OCI-LY7 (cell line): Measurements from ENCODE around the gene APH1A. TPM values are rescaled to one million over a fixed set of nuclear protein-coding genes. Genes with fewer than 3 reads are reported as not detected.

Experiments
- BruUV-seq: library from RNA; stranded (reverse); fragments of 400-500 nt; replicated peaks from 2 replicates; lab custom pipeline; 2021; lab: Mats Ljungman, UMichigan
- CTCF ChIA-PET: fragments of 300-600 bp; sonication (Branson Sonifier 250); formaldehyde crosslinking; loops from one replicate; lab custom pipeline; 2022; ENCODE audit warnings: antibody characterized with exemption; ENCODE audit not compliant: unreplicated experiment; lab: Charles Lee
- POLR2A ChIA-PET: fragments of 300-600 bp; sonication (Branson Sonifier 250); formaldehyde crosslinking; loops from one replicate; lab custom pipeline; 2022; ENCODE audit warnings: antibody characterized with exemption; lab: Charles Lee
- DNase-seq: peaks from one replicate; pipeline ENCODE4 v3.0.0-alpha.2; 2015; ENCODE audit warnings: low spot score
- H2AFZ ChIP-seq: fragments of 200-600 bp; sonication (generic), shearing (Covaris generic); 2 replicates; pipeline ENCODE4 v1.6.1; 2014; ENCODE audit warnings: mild to moderate bottlenecking, antibody characterized with exemption, low read length, moderate library complexity
- H3K27ac ChIP-seq: fragments of 200-600 bp; sonication (generic); 2 replicates; pipeline ENCODE4 v1.5.1; 2014; ENCODE audit warnings: mixed run types, low read depth, mild to moderate bottlenecking, moderate library complexity, low read length, inconsistent platforms; ENCODE audit not compliant: poor library complexity, severe bottlenecking
- H3K36me3 ChIP-seq: fragments of 200-600 bp; sonication (generic); 2 replicates; pipeline ENCODE4 v1.6.1; 2014; ENCODE audit warnings: mild to moderate bottlenecking, antibody characterized with exemption, low read length, moderate library complexity, mixed read lengths; ENCODE audit not compliant: insufficient read depth
- H3K4me1 ChIP-seq: fragments of 200-600 bp; sonication (generic); 2 replicates; pipeline ENCODE4 v1.5.1; 2014; ENCODE audit warnings: mild to moderate bottlenecking, low read length; ENCODE audit not compliant: insufficient read depth, poor library complexity, severe bottlenecking
- H3K4me2 ChIP-seq: fragments of 200-600 bp; sonication (generic); 2 replicates; pipeline ENCODE4 v1.6.1; 2014; ENCODE audit warnings: mild to moderate bottlenecking, low read length
- H3K4me3 ChIP-seq: fragments of 200-600 bp; sonication (generic); 2 replicates; pipeline ENCODE4 v1.5.1; 2014; ENCODE audit warnings: mild to moderate bottlenecking, low read depth, low read length; ENCODE audit not compliant: poor library complexity, severe bottlenecking
- H3K79me2 ChIP-seq: fragments of 200-600 bp; sonication (generic); 2 replicates; pipeline ENCODE4 v1.6.1; 2016; ENCODE audit warnings: low read depth, mild to moderate bottlenecking, low read length, moderate library complexity, mixed read lengths; ENCODE audit not compliant: insufficient read depth
- H3K9me2 ChIP-seq: fragments of 200-600 bp; sonication (generic); 2 replicates; pipeline ENCODE4 v1.6.1; 2016; ENCODE audit warnings: mild to moderate bottlenecking, low read length, mixed read lengths; ENCODE audit not compliant: insufficient read depth
- H3K9me3 ChIP-seq: fragments of 200-600 bp; sonication (generic); 2 replicates; pipeline ENCODE4 v1.6.1; 2014; ENCODE audit warnings: mild to moderate bottlenecking, mixed run types, low read length, mixed read lengths
- H4K20me1 ChIP-seq: fragments of 200-600 bp; sonication (generic); 2 replicates; pipeline ENCODE4 v1.6.1; 2014; ENCODE audit warnings: mild to moderate bottlenecking, antibody characterized with exemption, low read length, moderate library complexity, mixed read lengths; ENCODE audit not compliant: insufficient read depth
- CTCF ChIP-seq: fragments of 200-600 bp; sonication (generic); conservative IDR thresholded peaks from 2 replicates; pipeline ENCODE4 v1.5.1; 2014; ENCODE audit warnings: mild to moderate bottlenecking, antibody characterized with exemption, low read length, moderate library complexity, mixed read lengths
- EZH2phosphoT487 ChIP-seq: fragments of 200-600 bp; sonication (generic); IDR thresholded peaks from 2 replicates; pipeline ENCODE4 v1.6.1; 2018; ENCODE audit warnings: low read depth, borderline replicate concordance, mild to moderate bottlenecking, mixed run types, antibody characterized with exemption, low read length, moderate library complexity, mixed read lengths
- intact Hi-C: fragments of 100-400 bp; cut with micrococcal nuclease; formaldehyde crosslinking; loops from one replicate; pipeline ENCODE4 v1.10.0; 2022; ENCODE audit not compliant: unreplicated experiment
- total RNA-seq, 2 experiments: library from RNA; depleted of rRNA in 1 of 2; stranded (reverse); fragments of >200 nt in 1 of 2; shearing (Covaris generic) in 1 of 2; gene quantifications; 2 replicates each; pipeline ENCODE4 v1.2.3, GENCODE V29; 2014 to 2022

The APH1A gene
- total RNA-seq, 2 experiments from 2014 or later = 113 to 124 TPM

GRCh38 chr1:150256198-150256553 is 12.6 kb downstream of the APH1A start:
- H3K4me3 ChIP-seq = no peak overlapping the region

GRCh38 chr1:150249936-150250335 is 18.9 kb downstream of the APH1A start:
- TF ChIP-seq CTCF = no peak
- no peak for TF ChIP-seq EZH2phosphoT487
- ChIA-PET CTCF (no interaction called here), POLR2A (interaction anchor here (1.3 kb wide), 1 partner anchor 11 kb away, joined by 3 read pairs; no protein-coding TSS in a partner anchor)
- Histone ChIP-seq H3K4me1 (no peaks in the 10 kb centered on the region), H3K4me2 (no peak overlapping the region), H3K79me2 (no peaks in the 10 kb centered on the region), H3K9me3 (no peaks in the 10 kb centered on the region), H3K9me2 (no peaks in the 10 kb centered on the region), H4K20me1 (no peaks in the 10 kb centered on the region), H3K36me3 (no peaks in the 10 kb centered on the region), H2AFZ (peak overlapping the region; percentile 49; the same call in 1 of the 2 replicates), H3K4me3 (no peak overlapping the region), H3K27ac (no peak overlapping the region)
- no peak for DNase-seq
- intact Hi-C loops = loop anchor here (5.0 to 10.0 kb wide), 2 partner anchors 37 to 275 kb away; no protein-coding TSS in a partner anchor
- BruUV-seq = no TSS peak

More at GRCh38 chr1:150256198-150256553, 12.6 kb downstream of the APH1A start:
- no peaks in the 10 kb centered on the region for H3K36me3 ChIP-seq
- H3K9me2 ChIP-seq = no peaks in the 10 kb centered on the region
- peak; percentile 2; the same call in 1 of the 2 replicates for TF ChIP-seq CTCF
- TF ChIP-seq EZH2phosphoT487 = no peak
- BruUV-seq = no TSS peak
- H2AFZ ChIP-seq = peak overlapping the region; percentile 89
- POLR2A ChIA-PET = interaction anchor here (0.9 kb wide), 1 partner anchor 25 kb away, joined by 3 read pairs; no protein-coding TSS in a partner anchor
- CTCF ChIA-PET = interaction anchor here (0.5 to 1.1 kb wide), 3 partner anchors 25 to 532 kb away, joined by 3 to 4 read pairs (median 4); no protein-coding TSS in a partner anchor
- peaks cover 14% of the 10 kb centered on the region for H3K4me1 ChIP-seq
- intact Hi-C loops = loop anchor here (10.0 kb wide), 1 partner anchor 269 kb away; no protein-coding TSS in a partner anchor
- H3K4me2 ChIP-seq = peak overlapping the region; percentile 65
- H3K27ac ChIP-seq = no peak overlapping the region
- H3K9me3 ChIP-seq = no peaks in the 10 kb centered on the region
- DNase-seq = no peak
- H3K79me2 ChIP-seq = no peaks in the 10 kb centered on the region
- no peaks in the 10 kb centered on the region for H4K20me1 ChIP-seq

- Histone ChIP-seq H3K27ac (no peak overlapping the region), H2AFZ (no peak overlapping the region), H3K4me2 (no peak overlapping the region), H3K9me3 (no peaks in the 10 kb centered on the region), H3K36me3 (no peaks in the 10 kb centered on the region), H3K79me2 (no peaks in the 10 kb centered on the region), H3K4me3 (no peak overlapping the region), H3K4me1 (no peaks in the 10 kb centered on the region), H3K9me2 (no peaks in the 10 kb centered on the region), H4K20me1 (no peaks in the 10 kb centered on the region)
- DNase-seq = no peak
- CTCF ChIA-PET = no interaction called here
- intact Hi-C loops = no loop called here
- no TSS peak for BruUV-seq
- TF ChIP-seq CTCF = no peak
- TF ChIP-seq EZH2phosphoT487 = no peak
- POLR2A ChIA-PET = interaction anchor here (0.6 kb wide), 1 partner anchor 86 kb away, joined by 3 read pairs; no protein-coding TSS in a partner anchor
Measured at GRCh38 chr1:150243003-150243402, 25.8 kb downstream of the APH1A start.
